Psoas muscle (tissue), 8 donors: ENCODE results near the gene BCLAF1. TPM values are rescaled to one million over a fixed set of nuclear protein-coding genes. Genes with fewer than 3 reads are reported as not detected.
A peak's percentile ranks its signal among the peaks of the same experiment; 100 is the strongest.

Experiments
- ATAC-seq, 4 donors: fragments of 200-7000 bp; cut with Tn5 transposase; one replicate each; pipeline ENCODE4 v1.9.1; 2020; ENCODE audit warnings: moderate library complexity in 3 of 4, mild to moderate bottlenecking in 2 of 4
- DNase-seq, 2 donors: peaks; one replicate each; pipeline ENCODE4 v3.0.0-alpha.2; 2020
- H3K27ac ChIP-seq: fragments of 200-600 bp; one replicate; pipeline ENCODE4 v1.8.0; 2022
- H3K27me3 ChIP-seq, 3 donors: fragments of 200-600 bp in 1 of 3; one replicate each; pipeline versions ENCODE4 v1.6.1 to v1.8.0; 2013 to 2022; ENCODE audit warnings: low read length in 2 of 3, mild to moderate bottlenecking in 2 of 3, moderate library complexity in 1 of 3; ENCODE audit not compliant: insufficient read depth in 3 of 3
- H3K36me3 ChIP-seq, 2 donors: fragments of 200-600 bp in 1 of 2; one replicate each; pipeline versions ENCODE4 v1.6.1 to v1.8.0; 2013 to 2022; ENCODE audit warnings: low read depth in 1 of 2, mild to moderate bottlenecking in 1 of 2, moderate library complexity in 1 of 2; ENCODE audit not compliant: insufficient read depth in 1 of 2
- H3K4me1 ChIP-seq: fragments of 200-600 bp; one replicate; pipeline ENCODE4 v1.8.0; 2022
- H3K4me3 ChIP-seq: fragments of 200-600 bp; one replicate; pipeline ENCODE4 v1.8.0; 2022; ENCODE audit warnings: mild to moderate bottlenecking
- H3K9me3 ChIP-seq: fragments of 200-600 bp; one replicate; pipeline ENCODE4 v1.8.0; 2022
- CTCF ChIP-seq: fragments of 200-600 bp; IDR thresholded peaks from one replicate; pipeline ENCODE4 v1.8.0; 2022; ENCODE audit warnings: antibody characterized with exemption
- WGBS, 3 donors: extraction: QIAGEN DNeasy Blood & Tissue Kit; methylation state at CpG; one replicate each; pipeline versions ENCODE4 v1.1.6 to v1.1.7; 2013; 5-methylcytosine and 5-hydroxymethylcytosine counted together
- intact Hi-C, 2 donors: fragments of 100-400 bp; cut with DNase I; formaldehyde crosslinking; loops; one replicate each; pipeline versions ENCODE4 v1.11.0 to v1.14.2; 2022
- polyA plus RNA-seq, 3 donors: library from polyadenylated mRNA; stranded (reverse); fragments of 200-250 nt; gene quantifications; one replicate each; pipeline ENCODE4 v1.2.3, GENCODE V29; 2013
- total RNA-seq, 4 donors: library from RNA; stranded (reverse); fragmentation: NEBNext Ultra II Directional in 2 of 4; extraction: Animal tissue kit (Norgen Biotek cat#: 25700) in 2 of 4; gene quantifications; one replicate each; pipeline versions ENCODE4 v1.2.1 to v1.2.4, GENCODE V29; 2021 to 2023
- donor health status: healthy with polysubstance abuse.
- donor health status: DM: no; HTN: no; CAD: no; lungs with moderate emphysema.
- donor health status: Bipolar disorder and iron deficiency.
- donor health status: healthy.
- donor health status: DM: yes; HTN: yes; CAD: no.
- donor health status: DM: no; HTN: no; CAD: no.
- donor health status: DM: no; HTN: no; CAD: no.
- donor health status: DM: yes; HTN: yes; CAD: no.

BCLAF1 gene
- total and polyA plus RNA-seq, 7 donors: 22.9 to 110 (median 82.5) TPM

GRCh38 chr6:136317021-136317694 lies 27.5 kb upstream of the BCLAF1 start:
- peak; percentile 90 for TF ChIP-seq CTCF
- no peaks in the 10 kb centered on the region for H3K36me3 ChIP-seq
- no peaks in the 10 kb centered on the region for H3K27me3 ChIP-seq
- H3K4me3 ChIP-seq: no peak overlapping the region
- H3K9me3 ChIP-seq: no peaks in the 10 kb centered on the region
- DNase-seq: peak in 1 of 2 donors; percentile 20
- H3K4me1 ChIP-seq: no peaks in the 10 kb centered on the region
- H3K27ac ChIP-seq: no peak overlapping the region
- intact Hi-C loops: no loop called here
- peak; percentile 71 to 95 (median 79) for ATAC-seq
- WGBS, 3 donors: 44 to 47% (median 44%) methylated on average over 5 of the region's 5 CpGs

GRCh38 chr6:136315594-136315993 lies 25.9 kb upstream of the BCLAF1 start:
- Histone ChIP-seq H3K4me1 (no peaks in the 10 kb centered on the region), H3K27ac (no peak overlapping the region), H3K9me3 (no peaks in the 10 kb centered on the region), H3K36me3 (no peaks in the 10 kb centered on the region), H3K4me3 (no peak overlapping the region), H3K27me3 (no peaks in the 10 kb centered on the region)
- ATAC-seq: no peak
- 81 to 85% (median 83%) methylated on average over 4 of the region's 4 CpGs for WGBS, 3 donors
- intact Hi-C loops: no loop called here
- no peak for TF ChIP-seq CTCF
- no peak for DNase-seq

GRCh38 chr6:136312975-136313374 lies 23.3 kb upstream of the BCLAF1 start:
- intact Hi-C loops: no loop called here
- Histone ChIP-seq H3K27ac (no peak overlapping the region), H3K9me3 (no peaks in the 10 kb centered on the region), H3K4me3 (no peak overlapping the region), H3K4me1 (no peaks in the 10 kb centered on the region), H3K36me3 (no peaks in the 10 kb centered on the region), H3K27me3 (no peaks in the 10 kb centered on the region)
- no peak for ATAC-seq
- no peak for TF ChIP-seq CTCF
- WGBS, 3 donors: 84 to 89% (median 85%) methylated on average over 3 of the region's 3 CpGs
- no peak for DNase-seq

- DNase-seq (no peak), ATAC-seq (no peak)
- no peaks in the 10 kb centered on the region for H3K4me1 ChIP-seq
- WGBS, 3 donors: 89 to 100% (median 96%) methylated on average over 1 of the region's 1 CpG
- no peaks in the 10 kb centered on the region for H3K27me3 ChIP-seq
- no peak overlapping the region for H3K27ac ChIP-seq
- TF ChIP-seq CTCF: no peak
- no peak overlapping the region for H3K4me3 ChIP-seq
- no peaks in the 10 kb centered on the region for H3K36me3 ChIP-seq
- no peaks in the 10 kb centered on the region for H3K9me3 ChIP-seq
- intact Hi-C loops: no loop called here
Observed at GRCh38 chr6:136309729-136310311, 20.2 kb upstream of the BCLAF1 start.
